GM18498 (cell line): ENCODE data around the gene OR52E1.
"Not testable (repeated sequence)": the region's sequence is repeated elsewhere in the genome, so short reads cannot be mapped to it uniquely, and the experiment has no call there.

Experiments
- ATAC-seq: cut with Tn5 transposase; IDR thresholded peaks from one replicate; pipeline ENCODE4 v1.9.1; 2021; ENCODE audit warnings: mild to moderate bottlenecking, moderate library complexity; ENCODE audit not compliant: unreplicated experiment

The OR52E1 gene

GRCh38 chr11:5069272-5069671 lies at the start of gene OR52E1:
Gene OR52E1 (plus strand): TSS chr11:5069572.
- ATAC-seq = no peak

GRCh38 chr11:5021996-5022395 lies 47.4 kb upstream of the OR52E1 start:
- no peak for ATAC-seq

- ATAC-seq = no peak
These were observed 32.7 kb upstream of the OR52E1 start for GRCh38 chr11:5036669-5037068.

GRCh38 chr11:5037926-5038325 lies 31.4 kb upstream of the OR52E1 start:
- no peak for ATAC-seq

GRCh38 chr11:5038341-5038740 lies 31.0 kb upstream of the OR52E1 start:
- no peak for ATAC-seq

- ATAC-seq = no peak
These were observed 28.5 kb upstream of the OR52E1 start for GRCh38 chr11:5040876-5041275.

- ATAC-seq = no peak
These were observed 27.3 kb upstream of the OR52E1 start for GRCh38 chr11:5042091-5042490.

- ATAC-seq = no peak
These were observed 26.0 kb upstream of the OR52E1 start for GRCh38 chr11:5043380-5043779.

- no peak for ATAC-seq
These were observed 23.1 kb upstream of the OR52E1 start, which contains the start of gene OR52J3 for GRCh38 chr11:5046226-5046625. Gene OR52J3 (plus strand): TSS chr11:5046526. CDS start chr11:5046526, 0 bp downstream.

- ATAC-seq = no peak
These were observed 22.5 kb upstream of the OR52E1 start for GRCh38 chr11:5046754-5047330.

GRCh38 chr11:5058679-5059078 lies 10.7 kb upstream of the OR52E1 start:
- ATAC-seq = not testable (repeated sequence)

- no peak for ATAC-seq
These were observed 10.0 kb upstream of the OR52E1 start, which contains the start of gene OR52E2 for GRCh38 chr11:5059391-5059790. Gene OR52E2 (minus strand): TSS chr11:5059627. CDS start chr11:5059627, 0 bp downstream.

GRCh38 chr11:5065027-5065426 lies 4.3 kb upstream of the OR52E1 start:
- ATAC-seq = no peak

- ATAC-seq = no peak
These were observed 2.4 kb downstream of the OR52E1 start for GRCh38 chr11:5071799-5072198.

GRCh38 chr11:5081405-5081804 lies 12.0 kb downstream of the OR52E1 start:
- ATAC-seq = no peak

GRCh38 chr11:5083602-5084001 lies 14.2 kb downstream of the OR52E1 start:
- ATAC-seq = no peak

GRCh38 chr11:5088556-5088955 lies 19.2 kb downstream of the OR52E1 start:
- ATAC-seq = no peak

- no peak for ATAC-seq
These were observed 21.3 kb downstream of the OR52E1 start for GRCh38 chr11:5090668-5091067.

GRCh38 chr11:5092821-5093585 lies 23.6 kb downstream of the OR52E1 start:
- ATAC-seq = no peak

- no peak for ATAC-seq
These were observed 26.6 kb downstream of the OR52E1 start for GRCh38 chr11:5096011-5096410.

GRCh38 chr11:5102246-5102645 lies 32.9 kb downstream of the OR52E1 start:
- no peak for ATAC-seq

- no peak for ATAC-seq
These were observed 33.7 kb downstream of the OR52E1 start for GRCh38 chr11:5103066-5103465.
